Colonic mucosa (tissue), 4 donors: Measurements from ENCODE around the gene GREM1. TPM values are rescaled to one million over a fixed set of nuclear protein-coding genes. Genes with fewer than 3 reads are reported as not detected.

Experiments used
- DNase-seq: peaks from one replicate; pipeline ENCODE4 v3.0.0-alpha.2; 2020
- H3K27ac ChIP-seq: fragments of 200-600 bp; one replicate; pipeline ENCODE4 v1.8.0; 2021
- H3K27me3 ChIP-seq: fragments of 200-600 bp; one replicate; pipeline ENCODE4 v1.8.0; 2021
- H3K36me3 ChIP-seq: fragments of 200-600 bp; one replicate; pipeline ENCODE4 v1.8.0; 2021
- H3K4me1 ChIP-seq: fragments of 200-600 bp; one replicate; pipeline ENCODE4 v1.8.0; 2021; ENCODE audit warnings: mild to moderate bottlenecking
- H3K4me3 ChIP-seq: fragments of 200-600 bp; one replicate; pipeline ENCODE4 v1.8.0; 2021
- H3K9ac ChIP-seq, 2 donors: one replicate each; pipeline ENCODE4 v1.7.0; 2013; ENCODE audit warnings: control low read depth in 2 of 2, low read depth in 2 of 2, low read length in 2 of 2
- H3K9me3 ChIP-seq: fragments of 200-600 bp; one replicate; pipeline ENCODE4 v1.8.0; 2021
- intact Hi-C: fragments of 100-400 bp; cut with DNase I; formaldehyde crosslinking; loops from one replicate; pipeline ENCODE4 v1.14.1; 2022
- total RNA-seq, 2 donors: library from RNA; stranded (reverse); fragmentation: NEBNext Ultra II Directional in 1 of 2; extraction: Animal tissue kit (Norgen Biotek cat#: 25700) in 1 of 2; gene quantifications; one replicate each; pipeline ENCODE4 v1.2.1, GENCODE V29; 2021
- TF ChIP-seq, protein P1 (sequence below): fragments of 200-600 bp; IDR thresholded peaks from one replicate; pipeline ENCODE4 v1.8.0; 2022; ENCODE audit warnings: antibody characterized with exemption, mild to moderate bottlenecking
- donor health status: healthy.
- donor health status: DM: no; HTN: no; CAD: no.
- donor health status: DM: no; HTN: no; CAD: no.

Gene GREM1
- total RNA-seq, 2 donors from 2014 or later, result 18.9 to 39.3 TPM

DNA sequence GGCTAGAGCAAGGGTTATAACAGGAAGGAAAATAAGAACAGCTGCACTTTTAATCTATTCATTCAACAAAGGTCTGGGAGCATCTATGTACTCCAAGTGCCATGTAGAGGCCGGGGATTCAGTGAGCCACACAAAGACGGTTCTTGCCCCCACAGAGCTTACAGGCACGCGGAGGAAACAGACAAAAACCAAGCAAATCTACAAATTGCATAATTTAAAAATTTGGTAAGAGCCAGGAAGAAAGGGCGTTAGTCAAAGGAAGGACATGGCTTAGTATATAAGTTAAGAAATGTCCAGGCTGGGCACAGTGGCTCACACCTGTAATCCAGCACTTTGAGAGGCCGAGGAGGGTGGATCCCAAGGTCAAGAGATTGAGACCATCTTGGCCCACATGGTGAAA, 10.4 kb upstream of the GREM1 start:
- Histone ChIP-seq H3K36me3 (no peaks in the 10 kb centered on the region), H3K4me3 (no peak overlapping the region), H3K9ac (no peak overlapping the region), H3K9me3 (no peaks in the 10 kb centered on the region), H3K27me3 (no peaks in the 10 kb centered on the region), H3K27ac (no peak overlapping the region), H3K4me1 (no peaks in the 10 kb centered on the region)
- DNase-seq, result no peak
- TF ChIP-seq, protein P1, sequence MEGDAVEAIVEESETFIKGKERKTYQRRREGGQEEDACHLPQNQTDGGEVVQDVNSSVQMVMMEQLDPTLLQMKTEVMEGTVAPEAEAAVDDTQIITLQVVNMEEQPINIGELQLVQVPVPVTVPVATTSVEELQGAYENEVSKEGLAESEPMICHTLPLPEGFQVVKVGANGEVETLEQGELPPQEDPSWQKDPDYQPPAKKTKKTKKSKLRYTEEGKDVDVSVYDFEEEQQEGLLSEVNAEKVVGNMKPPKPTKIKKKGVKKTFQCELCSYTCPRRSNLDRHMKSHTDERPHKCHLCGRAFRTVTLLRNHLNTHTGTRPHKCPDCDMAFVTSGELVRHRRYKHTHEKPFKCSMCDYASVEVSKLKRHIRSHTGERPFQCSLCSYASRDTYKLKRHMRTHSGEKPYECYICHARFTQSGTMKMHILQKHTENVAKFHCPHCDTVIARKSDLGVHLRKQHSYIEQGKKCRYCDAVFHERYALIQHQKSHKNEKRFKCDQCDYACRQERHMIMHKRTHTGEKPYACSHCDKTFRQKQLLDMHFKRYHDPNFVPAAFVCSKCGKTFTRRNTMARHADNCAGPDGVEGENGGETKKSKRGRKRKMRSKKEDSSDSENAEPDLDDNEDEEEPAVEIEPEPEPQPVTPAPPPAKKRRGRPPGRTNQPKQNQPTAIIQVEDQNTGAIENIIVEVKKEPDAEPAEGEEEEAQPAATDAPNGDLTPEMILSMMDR, result no peak
- intact Hi-C loops, result no loop called here

- intact Hi-C loops, result no loop called here
- H3K4me1 ChIP-seq, result no peaks in the 10 kb centered on the region
- no peak overlapping the region for H3K9ac ChIP-seq
- no peaks in the 10 kb centered on the region for H3K9me3 ChIP-seq
- no peak overlapping the region for H3K27ac ChIP-seq
- H3K4me3 ChIP-seq, result no peak overlapping the region
- TF ChIP-seq, protein P1, result no peak
- no peak for DNase-seq
- no peaks in the 10 kb centered on the region for H3K36me3 ChIP-seq
- no peaks in the 10 kb centered on the region for H3K27me3 ChIP-seq
These were observed 8.3 kb upstream of the GREM1 start for GRCh38 chr15:32709295-32710033.

GRCh38 chr15:32715276-32715675, 2.5 kb upstream of the GREM1 start:
- no peak overlapping the region for H3K27ac ChIP-seq
- H3K27me3 ChIP-seq, result peaks cover 36% of the 10 kb centered on the region
- no peak overlapping the region for H3K4me3 ChIP-seq
- no peak for DNase-seq
- intact Hi-C loops, result no loop called here
- TF ChIP-seq, protein P1, result no peak
- no peaks in the 10 kb centered on the region for H3K36me3 ChIP-seq
- no peak overlapping the region for H3K9ac ChIP-seq
- H3K9me3 ChIP-seq, result no peaks in the 10 kb centered on the region
- peaks cover 8% of the 10 kb centered on the region for H3K4me1 ChIP-seq

- no peak overlapping the region for H3K9ac ChIP-seq
- H3K4me3 ChIP-seq, result no peak overlapping the region
- DNase-seq, result no peak
- intact Hi-C loops, result no loop called here
- H3K36me3 ChIP-seq, result no peaks in the 10 kb centered on the region
- H3K9me3 ChIP-seq, result no peaks in the 10 kb centered on the region
- peaks cover 8% of the 10 kb centered on the region for H3K4me1 ChIP-seq
- peaks cover 36% of the 10 kb centered on the region for H3K27me3 ChIP-seq
- TF ChIP-seq, protein P1, result no peak
- no peak overlapping the region for H3K27ac ChIP-seq
These were observed 1.4 kb upstream of the GREM1 start for GRCh38 chr15:32716216-32716914.

- intact Hi-C loops, result no loop called here
- H3K9ac ChIP-seq, result no peak overlapping the region
- no peaks in the 10 kb centered on the region for H3K36me3 ChIP-seq
- no peak overlapping the region for H3K27ac ChIP-seq
- TF ChIP-seq, protein P1, result no peak
- no peak for DNase-seq
- peaks cover 8% of the 10 kb centered on the region for H3K4me1 ChIP-seq
- H3K9me3 ChIP-seq, result no peaks in the 10 kb centered on the region
- H3K27me3 ChIP-seq, result peaks cover 36% of the 10 kb centered on the region
- H3K4me3 ChIP-seq, result peak overlapping the region; percentile 48
These were observed 834 bp upstream of the GREM1 start for GRCh38 chr15:32716915-32717425.
